ENCODE measurements around the gene PLA2G4E.

Gene PLA2G4E

DNA sequence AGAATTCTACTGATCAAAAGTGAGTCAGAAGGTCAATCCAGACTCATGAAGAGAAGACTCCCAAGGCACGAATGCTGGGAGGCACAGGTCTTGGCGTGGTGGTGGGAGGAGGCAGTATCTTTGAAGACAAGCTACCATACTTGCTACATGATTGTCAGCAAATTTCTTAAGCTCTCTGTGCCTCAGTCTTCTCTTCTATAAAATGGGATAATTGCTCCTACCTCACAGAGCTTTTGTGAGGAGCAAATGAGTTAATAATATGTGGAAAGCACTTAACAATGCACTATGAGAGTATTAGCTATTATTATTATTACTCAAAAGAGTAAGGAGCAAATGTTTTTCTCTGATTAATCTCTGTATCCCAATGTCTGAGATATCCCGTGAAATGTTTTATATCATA, 84.7 kb downstream of the PLA2G4E start:
- DNase-seq (ENCODE audit: low read depth in 3 of 3): no peak

DNA sequence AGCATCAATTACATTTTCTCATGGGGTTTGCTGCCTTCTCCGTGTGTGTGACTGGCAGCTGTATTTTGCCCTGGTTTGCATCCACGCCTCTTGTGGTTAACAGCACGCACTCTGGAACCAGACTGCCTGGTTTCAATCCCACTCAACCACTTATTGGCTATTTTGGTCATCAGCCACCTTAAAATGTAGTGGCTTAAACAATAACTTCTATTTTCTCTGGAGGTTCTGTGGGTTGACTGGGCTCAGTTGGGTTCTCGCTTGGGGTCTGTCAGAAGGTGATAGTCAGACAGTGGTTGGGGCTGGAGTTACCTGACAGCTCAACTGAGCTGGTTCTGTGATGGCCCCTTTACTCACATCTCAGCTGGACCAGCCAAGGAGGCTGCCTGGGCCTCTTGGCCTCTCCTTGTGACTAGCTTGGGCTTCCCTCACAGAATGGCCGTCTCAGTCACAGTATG, 85.2 kb downstream of the PLA2G4E start:
- no peak for DNase-seq (ENCODE audit: low read depth in 3 of 3)

DNA sequence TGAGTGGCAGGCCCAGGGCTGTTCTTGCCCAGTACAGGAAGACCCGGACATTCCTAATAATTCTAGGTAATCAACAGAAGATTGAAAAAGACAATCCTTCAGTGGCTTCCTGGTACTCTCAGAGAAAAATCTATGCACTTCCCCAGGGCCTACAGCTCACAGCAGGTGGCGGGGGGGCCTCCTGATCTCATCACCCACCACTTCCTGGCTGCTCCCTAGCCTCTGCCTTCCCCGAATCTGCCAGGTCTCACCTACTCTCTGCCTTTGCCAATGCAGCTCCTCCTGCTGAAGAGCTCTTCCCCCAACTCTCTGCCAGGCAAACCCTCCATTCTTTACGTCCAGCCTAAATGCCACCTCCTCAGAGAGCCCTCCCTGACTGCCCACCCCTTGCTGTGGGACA, 86.0 kb downstream of the PLA2G4E start:
- peak; percentile 38 to 71 (median 52) for DNase-seq (ENCODE audit: low read depth in 3 of 3)

DNA sequence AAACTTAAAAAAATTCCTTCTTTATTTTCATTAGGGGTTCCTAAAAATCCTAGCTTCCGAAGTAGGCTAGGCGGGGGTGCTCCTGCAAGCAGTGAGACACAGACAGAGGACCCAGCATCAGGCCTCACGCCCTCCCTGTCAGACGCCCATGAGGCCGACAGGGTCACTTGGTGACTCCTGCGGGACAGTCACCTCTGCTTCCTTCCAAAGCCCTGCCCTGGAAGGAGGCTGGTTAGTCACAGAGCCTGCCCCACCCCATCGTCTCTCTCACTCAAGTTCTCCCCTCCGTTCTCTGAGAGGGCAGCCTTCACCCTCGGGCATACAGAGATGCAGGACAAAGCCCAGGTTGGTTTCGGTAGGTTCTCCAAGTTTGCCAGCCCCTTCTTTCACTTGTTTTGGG, 87.1 kb downstream of the PLA2G4E start:
- DNase-seq (ENCODE audit: low read depth in 3 of 3): no peak

DNA sequence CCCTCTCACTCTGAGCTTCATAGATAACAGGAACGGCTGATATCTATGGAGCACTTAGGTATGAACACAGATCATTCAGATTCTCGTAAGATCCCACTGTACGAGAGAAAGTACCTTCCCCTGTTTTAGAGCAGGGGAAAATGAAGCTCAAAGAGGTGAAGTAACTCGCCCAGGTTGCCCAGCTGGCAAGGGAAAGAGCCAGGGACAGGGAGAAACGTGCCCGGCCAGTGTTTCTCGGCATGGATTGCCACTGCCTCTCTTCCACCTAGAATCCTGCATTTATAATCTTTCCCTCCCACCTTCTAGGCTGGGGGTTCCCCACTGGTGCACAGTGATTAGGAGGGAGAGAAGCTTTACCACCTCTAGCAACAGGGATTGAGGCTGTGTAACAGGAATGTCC, 87.5 kb downstream of the PLA2G4E start:
- DNase-seq (ENCODE audit: low read depth in 3 of 3): no peak

DNA sequence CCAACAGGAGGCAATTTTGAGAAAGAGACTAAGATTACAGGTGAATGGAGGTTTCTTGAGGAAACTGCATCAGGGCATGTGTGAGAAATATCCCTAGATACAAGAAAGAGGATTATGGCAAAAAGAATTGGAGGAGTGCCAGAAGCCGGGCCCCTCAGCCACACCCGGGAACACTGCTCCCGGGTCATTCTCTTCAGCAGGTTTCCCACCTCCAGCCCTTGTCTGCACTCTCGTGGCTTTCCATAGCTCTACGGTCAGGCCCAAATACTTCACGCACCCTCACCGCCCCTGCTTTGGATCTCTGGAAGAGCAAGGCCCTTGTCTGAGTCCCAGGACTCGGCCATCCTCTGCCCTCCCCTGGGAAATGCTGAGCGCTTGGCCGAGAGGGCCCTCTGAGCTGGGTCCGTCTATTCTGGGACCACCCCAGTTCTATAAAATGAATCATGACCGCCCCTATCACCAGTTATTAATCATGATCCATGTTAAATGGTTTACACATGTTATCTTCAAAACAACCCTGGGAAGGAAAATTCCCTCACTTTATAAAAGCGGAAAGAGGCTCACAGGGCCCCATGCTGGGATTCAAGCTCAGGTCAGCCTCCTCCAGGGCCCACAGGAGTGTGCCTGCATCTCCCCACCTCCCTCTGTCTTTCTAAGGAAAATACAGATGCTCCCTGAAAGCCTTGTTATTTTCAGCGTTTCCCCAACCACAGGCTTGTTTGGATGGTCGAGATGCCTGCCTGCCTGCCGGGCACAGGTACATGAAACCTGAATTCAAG, 88.1 kb downstream of the PLA2G4E start:
- no peak for DNase-seq (ENCODE audit: low read depth in 3 of 3)

DNA sequence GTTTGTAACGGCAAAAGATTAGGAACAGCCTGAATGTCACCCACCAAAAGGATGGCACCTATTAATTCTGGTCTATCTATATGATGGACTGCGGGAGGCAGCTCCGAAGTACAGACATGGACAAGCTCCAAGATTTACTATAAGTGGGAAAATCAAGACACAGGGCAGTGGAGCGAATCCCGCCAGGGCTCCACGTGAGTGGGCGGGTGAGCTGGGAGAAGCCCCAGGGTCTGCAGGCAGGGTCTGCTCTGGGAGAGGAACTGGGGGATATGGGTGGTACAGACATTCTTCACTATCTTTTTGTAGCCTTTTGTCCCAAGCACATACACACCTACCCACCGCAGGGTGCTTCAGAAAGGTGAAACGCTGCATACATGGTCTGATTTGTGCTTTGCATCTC, 88.7 kb downstream of the PLA2G4E start:
- no peak for DNase-seq (ENCODE audit: low read depth in 3 of 3)
